ENCODE results near the gene BCAP29.
"Not testable (repeated sequence)": the region's sequence is repeated elsewhere in the genome, so short reads cannot be mapped to it uniquely, and the experiment has no call there.

The BCAP29 gene

DNA sequence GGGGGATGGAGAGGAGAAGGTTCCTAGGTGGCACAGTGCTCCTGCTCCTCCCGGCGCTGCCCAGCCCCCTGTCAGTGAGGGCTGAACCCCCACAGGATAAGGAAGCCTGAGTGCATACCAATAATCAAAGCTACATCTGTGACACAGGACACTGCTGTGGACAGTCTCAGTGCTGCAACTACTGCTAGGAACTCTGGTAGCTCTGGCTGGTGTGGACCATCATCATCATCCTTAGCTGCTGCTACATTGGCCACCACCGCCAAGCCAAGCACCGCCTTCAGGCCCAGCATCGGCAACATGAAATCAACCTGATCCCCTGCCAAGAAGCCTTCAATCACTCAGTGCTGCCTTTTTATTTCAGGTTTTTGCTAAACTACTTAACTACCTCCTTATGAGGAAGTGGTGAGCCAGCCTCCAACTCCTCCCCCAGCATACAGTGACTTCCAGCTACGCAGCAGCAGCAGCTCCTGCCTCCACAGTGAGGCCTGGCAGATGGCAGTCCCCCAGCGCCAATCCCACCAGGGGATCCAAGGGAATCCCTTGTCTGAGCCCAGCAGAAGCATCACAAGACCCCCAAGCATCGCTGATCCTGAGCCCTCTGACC lies 48.5 kb downstream of the BCAP29 start:
- DNase-seq = no peak

DNA sequence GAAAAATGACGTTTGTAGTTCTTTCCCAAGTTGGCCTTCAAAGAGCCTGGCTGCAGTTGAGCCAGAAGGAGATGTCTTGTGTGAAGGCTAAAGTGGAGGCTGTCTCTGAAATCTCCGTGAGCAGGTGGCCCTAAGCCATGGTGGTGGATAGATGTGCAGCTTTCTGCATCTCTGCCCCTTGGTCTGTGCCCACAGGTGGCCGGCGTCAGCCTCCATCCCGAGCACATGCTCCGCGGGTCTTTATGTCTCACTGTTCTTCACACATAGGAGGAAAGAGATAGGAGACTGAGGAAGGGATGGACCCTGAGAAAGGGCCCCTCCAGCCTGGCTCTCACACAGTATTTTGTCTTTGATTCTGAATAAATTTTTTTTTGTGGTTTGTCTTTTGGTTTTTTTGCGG lies 50.3 kb downstream of the BCAP29 start:
- DNase-seq = no peak

DNA sequence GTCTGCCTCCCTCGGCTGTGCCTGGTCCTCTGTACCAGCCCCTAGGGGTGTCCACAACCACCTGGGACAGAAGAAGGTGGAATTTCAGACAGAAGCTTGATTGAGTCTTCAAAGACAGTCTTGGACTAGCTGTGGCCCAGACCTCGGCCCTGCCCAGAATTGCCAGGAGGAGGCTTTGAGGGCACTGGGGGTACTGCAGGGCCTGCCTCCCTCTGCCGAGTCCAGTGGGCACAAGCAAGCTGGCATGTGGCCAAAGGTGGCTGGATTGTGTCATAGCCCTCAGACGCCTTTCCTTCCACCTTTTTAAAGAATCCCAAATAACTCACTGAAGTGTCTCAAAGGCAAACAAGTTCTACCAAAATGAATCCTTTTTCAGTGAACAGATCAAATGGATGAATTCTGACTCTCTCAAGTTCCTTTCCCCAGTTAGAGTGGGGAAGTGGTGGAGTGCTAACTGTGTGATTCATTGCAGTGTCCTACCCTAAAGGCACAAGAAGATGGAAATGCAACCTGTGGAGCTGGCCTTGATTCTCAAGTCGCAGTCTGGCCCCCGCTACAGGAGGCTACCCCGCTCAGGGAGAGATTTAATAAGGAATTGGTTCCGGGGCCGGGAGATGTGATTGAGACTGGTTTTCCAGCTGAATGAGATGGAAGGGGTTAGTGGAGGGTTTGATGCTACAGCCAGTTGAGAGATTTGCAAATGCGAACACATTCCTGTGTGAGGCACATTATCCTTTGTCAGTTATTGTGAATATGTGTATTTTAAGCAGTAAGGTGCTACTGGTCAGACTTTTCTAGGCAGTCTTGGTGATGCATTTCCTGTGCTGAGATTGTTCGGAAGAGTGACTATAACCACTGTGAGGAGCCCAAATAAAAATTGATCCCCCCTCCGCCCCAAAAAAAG lies 51.8 kb downstream of the BCAP29 start:
- no peak for DNase-seq

DNA sequence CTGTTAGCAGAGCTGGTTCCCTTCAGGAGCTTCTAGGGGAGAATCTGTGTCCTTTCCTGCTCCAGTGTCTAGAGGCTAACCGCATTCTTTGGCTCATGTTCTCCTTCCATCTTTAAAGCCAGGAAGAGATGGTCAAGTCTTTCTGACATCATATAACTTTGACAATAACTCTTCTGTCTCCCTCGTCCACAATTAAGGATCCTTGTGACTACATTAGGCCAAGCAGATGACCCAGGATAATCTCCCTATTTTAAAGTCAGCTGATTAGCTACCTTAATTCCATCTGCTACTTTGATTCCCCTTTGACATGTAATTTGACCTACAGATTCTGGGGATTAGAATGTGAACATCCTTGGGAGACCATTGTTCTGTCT lies 52.4 kb downstream of the BCAP29 start:
- no peak for DNase-seq

DNA sequence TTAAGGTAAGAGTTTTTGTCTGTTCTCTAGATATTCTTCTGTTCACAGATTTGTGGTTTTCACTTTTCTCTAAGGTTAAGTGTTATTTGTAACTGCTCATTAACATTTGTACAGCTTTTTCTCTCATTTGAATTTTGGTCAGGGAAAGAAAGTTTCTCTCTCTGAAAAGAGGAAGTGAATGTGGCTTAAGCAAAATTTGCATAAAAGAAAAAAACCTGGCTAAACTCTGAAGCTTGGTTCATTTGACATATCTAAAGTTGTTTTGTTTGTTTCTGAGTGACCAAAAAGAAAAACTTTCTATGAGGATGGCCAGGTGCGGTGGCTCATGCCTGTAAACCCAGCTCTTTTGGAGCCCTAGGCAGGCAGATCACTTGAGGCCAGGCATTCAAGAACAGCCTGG lies 58.5 kb downstream of the BCAP29 start:
- DNase-seq = peak; percentile 25

- not testable (repeated sequence) for DNase-seq
Observed at GRCh38 chr7:107639070-107639469, 59.0 kb downstream of the BCAP29 start.

DNA sequence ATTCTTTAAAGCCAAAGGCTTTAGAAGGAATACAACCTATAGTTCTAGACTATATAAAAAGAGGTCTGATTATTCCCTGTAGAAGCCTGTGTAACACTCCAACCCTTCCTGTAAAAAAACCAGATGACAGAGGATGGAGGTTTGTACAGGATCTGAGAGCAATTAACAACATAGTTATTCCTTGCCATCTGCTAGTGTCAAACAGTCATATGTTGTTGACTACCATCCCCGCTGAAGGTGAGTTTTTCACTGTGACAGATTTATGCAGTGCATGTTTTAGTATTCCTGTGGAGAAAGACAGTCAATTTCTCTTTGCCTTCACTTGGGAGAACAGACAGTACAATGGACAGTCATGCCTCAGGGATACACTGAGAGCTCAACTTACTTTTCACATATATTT lies 61.6 kb downstream of the BCAP29 start:
- DNase-seq = no peak

DNA sequence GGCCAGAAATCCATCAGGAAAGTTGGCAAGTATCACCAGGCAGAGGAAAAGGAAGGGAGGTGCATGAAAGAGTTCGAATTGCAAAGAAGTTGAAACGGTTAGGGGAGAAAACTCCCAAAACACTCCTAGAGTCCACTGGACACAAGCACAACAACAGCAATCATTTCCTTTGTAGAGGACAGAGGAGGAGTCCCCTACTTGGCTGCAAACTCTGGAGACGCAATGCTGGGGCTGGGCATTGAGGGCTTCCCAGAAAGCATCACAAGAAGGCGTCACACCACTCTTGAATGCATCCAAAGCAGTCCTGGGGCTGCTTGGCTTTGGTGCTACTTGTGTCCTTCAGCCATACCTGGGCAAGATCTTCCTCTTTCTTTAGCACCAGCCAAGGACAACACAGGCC lies 62.5 kb downstream of the BCAP29 start:
- no peak for DNase-seq

DNA sequence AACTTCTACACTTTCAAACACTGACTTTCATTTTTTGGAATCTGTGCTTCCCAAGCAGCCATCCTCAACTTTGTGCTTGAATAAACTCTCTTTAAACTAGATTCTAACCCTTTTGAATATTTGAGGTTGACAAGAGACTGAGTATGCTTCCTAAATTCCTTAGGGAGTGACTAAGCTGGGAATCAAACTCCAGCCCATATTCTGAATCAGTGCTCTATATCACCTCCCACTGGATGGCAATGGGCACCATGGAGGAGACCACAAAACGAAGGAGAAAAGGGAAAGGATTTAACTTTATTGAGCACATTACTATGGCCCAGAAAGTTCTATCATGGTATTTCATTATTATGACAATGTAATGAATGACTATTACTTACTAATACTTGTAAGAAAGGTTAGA lies 63.4 kb downstream of the BCAP29 start:
- no peak for DNase-seq

DNA sequence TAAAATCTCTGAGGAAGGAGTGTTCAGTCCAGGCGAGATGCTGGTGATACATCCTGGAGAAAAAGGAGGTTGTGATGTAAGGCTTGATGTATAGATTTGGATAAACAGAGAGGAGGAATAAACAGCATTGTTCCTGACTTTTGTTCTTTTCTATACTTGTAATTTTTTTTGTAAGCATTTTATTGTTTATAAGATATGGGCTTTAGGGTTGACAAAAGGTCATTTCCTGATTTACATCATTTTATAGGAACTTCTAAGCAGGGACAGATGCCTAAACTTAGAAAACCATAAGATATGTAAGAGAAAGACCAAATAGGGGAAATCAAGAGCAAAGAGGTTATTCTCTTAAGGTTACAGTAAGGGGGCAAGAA lies 63.9 kb downstream of the BCAP29 start:
- DNase-seq = no peak

DNA sequence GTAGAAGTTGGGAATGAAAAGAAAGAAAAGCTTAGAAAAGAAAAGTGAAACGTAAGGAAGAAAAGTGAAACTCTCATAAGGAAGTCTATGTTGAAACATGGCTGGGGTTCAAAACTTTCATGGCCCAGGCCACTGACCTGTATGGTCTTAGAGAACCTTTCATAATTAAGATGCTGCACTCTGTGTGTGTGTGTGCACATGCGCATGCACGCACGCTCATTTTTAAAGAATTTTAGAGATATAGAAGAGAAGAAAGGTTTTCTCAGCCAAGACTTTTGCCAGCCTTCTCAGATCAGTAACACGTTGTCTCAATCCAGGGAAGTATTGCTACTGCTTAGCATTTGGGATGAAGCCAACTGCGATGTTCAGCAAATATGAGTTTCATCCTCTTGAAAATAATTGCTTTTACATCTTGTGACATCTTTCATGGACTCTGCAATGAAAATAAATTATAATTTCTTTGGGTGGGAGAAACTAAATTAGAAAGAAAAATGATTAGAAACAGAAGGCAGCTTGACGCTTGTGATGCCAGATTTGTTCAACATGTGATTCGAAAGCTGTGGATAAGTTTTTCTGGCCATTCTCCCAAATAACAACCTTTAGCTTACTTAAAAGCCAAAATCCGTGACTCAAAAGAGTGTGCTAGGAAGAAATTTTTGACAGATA lies 64.4 kb downstream of the BCAP29 start:
- no peak for DNase-seq

DNA sequence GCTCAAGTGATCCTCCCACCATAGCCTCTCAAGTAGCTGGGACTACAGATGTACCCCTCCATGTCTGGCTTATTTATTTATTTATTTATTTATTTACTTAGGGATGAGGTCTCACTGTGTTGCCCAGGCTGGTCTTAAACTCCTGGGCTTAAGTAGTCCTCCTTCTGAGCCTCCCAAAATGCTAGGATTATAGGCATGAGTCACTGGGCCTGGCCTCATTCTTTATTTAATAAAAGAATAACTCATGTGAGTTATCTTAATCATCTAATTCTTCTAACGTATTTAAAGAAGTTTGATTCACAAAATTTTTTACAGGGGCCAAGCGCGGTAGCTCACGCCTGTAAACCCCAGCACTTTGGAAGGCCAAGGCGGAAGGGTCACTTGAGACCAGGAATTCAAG lies 72.6 kb downstream of the BCAP29 start:
- DNase-seq = no peak

DNA sequence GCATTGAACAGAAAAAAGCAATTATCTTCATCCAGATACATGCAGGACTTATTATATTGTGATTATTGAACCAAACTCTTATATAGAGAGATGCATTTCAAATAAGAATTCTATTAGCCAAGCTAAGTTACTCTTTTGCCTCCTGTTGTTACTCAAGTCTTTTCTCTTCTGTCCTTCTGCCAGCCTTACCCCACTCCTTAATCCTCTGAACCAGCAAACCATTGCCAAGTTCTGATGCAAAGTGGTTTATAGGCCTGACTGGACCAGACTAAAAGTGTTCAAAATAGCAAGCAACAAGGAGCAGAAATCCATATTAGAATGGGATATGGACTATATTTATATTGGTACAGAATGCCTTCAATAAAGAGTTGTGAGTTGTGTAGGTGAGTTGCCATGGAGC lies 78.4 kb downstream of the BCAP29 start:
- no peak for DNase-seq

GRCh38 chr7:107659666-107660065 lies 79.6 kb downstream of the BCAP29 start:
- no peak for DNase-seq

GRCh38 chr7:107660381-107661080 lies 80.5 kb downstream of the BCAP29 start, which contains the start of gene SLC26A4:
Gene SLC26A4 (plus strand): TSS chr7:107660828. CDS start chr7:107661642, 814 bp downstream.
- DNase-seq = no peak

DNA sequence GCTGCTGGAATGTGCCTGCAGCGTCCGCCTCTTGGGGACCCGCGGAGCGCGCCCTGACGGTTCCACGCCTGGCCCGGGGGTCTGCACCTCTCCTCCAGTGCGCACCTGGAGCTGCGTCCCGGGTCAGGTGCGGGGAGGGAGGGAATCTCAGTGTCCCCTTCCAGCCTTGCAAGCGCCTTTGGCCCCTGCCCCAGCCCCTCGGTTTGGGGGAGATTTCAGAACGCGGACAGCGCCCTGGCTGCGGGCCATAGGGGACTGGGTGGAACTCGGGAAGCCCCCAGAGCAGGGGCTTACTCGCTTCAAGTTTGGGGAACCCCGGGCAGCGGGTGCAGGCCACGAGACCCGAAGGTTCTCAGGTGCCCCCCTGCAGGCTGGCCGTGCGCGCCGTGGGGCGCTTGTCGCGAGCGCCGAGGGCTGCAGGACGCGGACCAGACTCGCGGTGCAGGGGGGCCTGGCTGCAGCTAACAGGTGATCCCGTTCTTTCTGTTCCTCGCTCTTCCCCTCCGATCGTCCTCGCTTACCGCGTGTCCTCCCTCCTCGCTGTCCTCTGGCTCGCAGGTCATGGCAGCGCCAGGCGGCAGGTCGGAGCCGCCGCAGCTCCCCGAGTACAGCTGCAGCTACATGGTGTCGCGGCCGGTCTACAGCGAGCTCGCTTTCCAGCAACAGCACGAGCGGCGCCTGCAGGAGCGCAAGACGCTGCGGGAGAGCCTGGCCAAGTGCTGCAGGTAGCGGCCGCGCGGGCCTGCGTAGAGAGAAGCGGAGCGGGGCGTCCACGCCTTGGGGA lies 81.2 kb downstream of the BCAP29 start:
- no peak for DNase-seq

- no peak for DNase-seq
Observed at GRCh38 chr7:107661865-107662379, 81.9 kb downstream of the BCAP29 start.

GRCh38 chr7:107663196-107663595 lies 83.2 kb downstream of the BCAP29 start:
- no peak for DNase-seq

GRCh38 chr7:107666790-107667189 lies 86.7 kb downstream of the BCAP29 start:
- DNase-seq = no peak

DNA sequence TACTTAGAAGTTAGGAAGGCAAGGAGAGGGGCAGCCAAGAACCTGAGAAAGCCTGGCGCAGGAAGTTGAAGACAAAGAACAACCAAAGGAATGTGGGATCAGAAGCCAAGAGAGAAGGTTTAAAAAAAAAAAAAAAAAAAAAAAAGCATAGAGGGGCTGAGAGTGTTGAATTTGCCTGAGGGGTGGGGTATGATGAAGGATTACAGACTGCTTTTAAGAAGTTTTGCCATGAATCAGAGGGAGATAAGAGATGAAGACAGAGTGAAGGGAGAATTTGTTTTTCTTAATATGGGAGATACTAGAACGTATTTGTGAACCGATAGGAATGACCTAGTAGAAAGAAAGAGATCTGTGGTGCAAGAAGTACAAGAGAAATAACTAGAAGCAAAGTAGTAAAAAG lies 87.3 kb downstream of the BCAP29 start:
- DNase-seq = no peak

GRCh38 chr7:107668296-107668695 lies 88.2 kb downstream of the BCAP29 start:
- no peak for DNase-seq
